IPS-NIHi7 (cell line): ENCODE results near the gene DNAJB4.
"Not testable (repeated sequence)": the region's sequence is repeated elsewhere in the genome, so short reads cannot be mapped to it uniquely, and the experiment has no call there.

Experiments
- DNase-seq: peaks from one replicate; pipeline ENCODE4 v3.0.0; 2012; ENCODE audit warnings: mixed read lengths; ENCODE audit errors: extremely low spot score

DNAJB4 gene

GRCh38 chr1:77990629-77991204, 14.0 kb upstream of the DNAJB4 start:
- no peak for DNase-seq

- DNase-seq, result no peak
Observed at GRCh38 chr1:77991638-77992037, 13.1 kb upstream of the DNAJB4 start.

GRCh38 chr1:77994117-77994705, 10.5 kb upstream of the DNAJB4 start:
- no peak for DNase-seq

GRCh38 chr1:77996734-77997133, 8.0 kb upstream of the DNAJB4 start:
- DNase-seq, result no peak

- not testable (repeated sequence) for DNase-seq
Observed at GRCh38 chr1:78000536-78000935, 4.2 kb upstream of the DNAJB4 start.

GRCh38 chr1:78003070-78003746, 1.5 kb upstream of the DNAJB4 start:
- no peak for DNase-seq

- DNase-seq, result peak; percentile 60
Observed at GRCh38 chr1:78003882-78004718, 639 bp upstream of the DNAJB4 start.

GRCh38 chr1:78005448-78005722, 646 bp downstream of the DNAJB4 start:
- DNase-seq, result no peak

- DNase-seq, result no peak
Observed at GRCh38 chr1:78005755-78006154, 1.0 kb downstream of the DNAJB4 start.

GRCh38 chr1:78006521-78006920, 1.8 kb downstream of the DNAJB4 start:
- no peak for DNase-seq

- no peak for DNase-seq
Observed at GRCh38 chr1:78007677-78008341, 3.1 kb downstream of the DNAJB4 start.

- no peak for DNase-seq
Observed at GRCh38 chr1:78009276-78009675, 4.5 kb downstream of the DNAJB4 start.

GRCh38 chr1:78009836-78010235, 5.1 kb downstream of the DNAJB4 start:
- DNase-seq, result no peak

GRCh38 chr1:78011050-78011449, 6.3 kb downstream of the DNAJB4 start:
- DNase-seq, result no peak

- DNase-seq, result no peak
Observed at GRCh38 chr1:78015148-78015547, 10.4 kb downstream of the DNAJB4 start.

- no peak for DNase-seq
Observed at GRCh38 chr1:78019024-78019423, 14.3 kb downstream of the DNAJB4 start.

- DNase-seq, result not testable (repeated sequence)
Observed at GRCh38 chr1:78021134-78021533, 16.4 kb downstream of the DNAJB4 start.

GRCh38 chr1:78029793-78030192, 25.1 kb downstream of the DNAJB4 start:
- no peak for DNase-seq

GRCh38 chr1:78032996-78033796, 28.5 kb downstream of the DNAJB4 start:
- DNase-seq, result no peak

GRCh38 chr1:78033797-78034172, 29.0 kb downstream of the DNAJB4 start:
- no peak for DNase-seq

- no peak for DNase-seq
Observed at GRCh38 chr1:78035121-78035520, 30.4 kb downstream of the DNAJB4 start.
